Measurements from ENCODE around the gene SUSD6.
"Not testable (repeated sequence)": the region's sequence is repeated elsewhere in the genome, so short reads cannot be mapped to it uniquely, and the experiment has no call there.

SUSD6 gene

DNA sequence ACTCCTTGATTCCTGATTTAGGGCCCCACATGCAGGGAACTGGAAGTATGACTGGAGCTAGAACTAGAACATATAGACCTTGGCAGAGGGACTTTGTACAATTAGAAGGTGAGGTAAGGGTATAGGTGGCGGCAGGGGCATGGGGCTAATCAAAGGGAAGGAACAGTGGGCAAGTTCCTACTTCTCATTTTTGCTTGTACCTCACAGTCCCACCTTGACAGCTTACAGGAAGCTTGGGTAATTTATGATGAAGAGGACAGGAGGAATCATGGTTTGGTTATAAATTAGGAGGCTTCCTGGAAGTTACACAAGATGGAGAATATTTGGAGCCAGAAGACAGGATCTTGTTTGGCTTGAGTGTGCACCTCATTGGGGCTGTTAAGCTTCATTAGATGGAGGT lies 33.4 kb downstream of the SUSD6 start:
- Histone ChIP-seq H3K4me1 (ENCODE audit: low read length) (peaks cover 16% of the 10 kb centered on the region), H3K9ac (ENCODE audit: low read length) (no peak overlapping the region), H3F3A (ENCODE audit: insufficient read depth, low read length) (no peaks in the 10 kb centered on the region), H3K36me3 (replicated peaks; ENCODE audit: insufficient read depth, low read length) (no peaks in the 10 kb centered on the region), H3K27ac (ENCODE audit: low read length) (no peak overlapping the region), H3K27me3 (replicated peaks; ENCODE audit: insufficient read depth, low read length) (no peaks in the 10 kb centered on the region), H3K9me3 (replicated peaks; ENCODE audit: insufficient read depth, low read length) (no peaks in the 10 kb centered on the region), H4K20me1 (ENCODE audit: insufficient read depth, low read length) (no peaks in the 10 kb centered on the region), H3K79me2 (ENCODE audit: low read length) (peaks cover 92% of the 10 kb centered on the region), H3K4me2 (ENCODE audit: low read depth, low read length) (no peak overlapping the region), H3K4me3 (ENCODE audit: low read length) (no peak overlapping the region), H2AFZ (ENCODE audit: low read length) (no peak overlapping the region), H3K9me2 (replicated peaks; ENCODE audit: insufficient read depth, low read length) (no peaks in the 10 kb centered on the region)
- no peak for TF ChIP-seq EZH2 (optimal IDR thresholded peaks at IDR 0.05; ENCODE audit: low read depth, low read length)
- TF ChIP-seq EZH2phosphoT487 (IDR thresholded peaks at IDR 0.05; ENCODE audit: low read length): no peak
- TF ChIP-seq, protein P1, sequence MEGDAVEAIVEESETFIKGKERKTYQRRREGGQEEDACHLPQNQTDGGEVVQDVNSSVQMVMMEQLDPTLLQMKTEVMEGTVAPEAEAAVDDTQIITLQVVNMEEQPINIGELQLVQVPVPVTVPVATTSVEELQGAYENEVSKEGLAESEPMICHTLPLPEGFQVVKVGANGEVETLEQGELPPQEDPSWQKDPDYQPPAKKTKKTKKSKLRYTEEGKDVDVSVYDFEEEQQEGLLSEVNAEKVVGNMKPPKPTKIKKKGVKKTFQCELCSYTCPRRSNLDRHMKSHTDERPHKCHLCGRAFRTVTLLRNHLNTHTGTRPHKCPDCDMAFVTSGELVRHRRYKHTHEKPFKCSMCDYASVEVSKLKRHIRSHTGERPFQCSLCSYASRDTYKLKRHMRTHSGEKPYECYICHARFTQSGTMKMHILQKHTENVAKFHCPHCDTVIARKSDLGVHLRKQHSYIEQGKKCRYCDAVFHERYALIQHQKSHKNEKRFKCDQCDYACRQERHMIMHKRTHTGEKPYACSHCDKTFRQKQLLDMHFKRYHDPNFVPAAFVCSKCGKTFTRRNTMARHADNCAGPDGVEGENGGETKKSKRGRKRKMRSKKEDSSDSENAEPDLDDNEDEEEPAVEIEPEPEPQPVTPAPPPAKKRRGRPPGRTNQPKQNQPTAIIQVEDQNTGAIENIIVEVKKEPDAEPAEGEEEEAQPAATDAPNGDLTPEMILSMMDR (IDR thresholded peaks at IDR 0.05; ENCODE audit: low read length): no peak
- DNase-seq: no peak

DNA sequence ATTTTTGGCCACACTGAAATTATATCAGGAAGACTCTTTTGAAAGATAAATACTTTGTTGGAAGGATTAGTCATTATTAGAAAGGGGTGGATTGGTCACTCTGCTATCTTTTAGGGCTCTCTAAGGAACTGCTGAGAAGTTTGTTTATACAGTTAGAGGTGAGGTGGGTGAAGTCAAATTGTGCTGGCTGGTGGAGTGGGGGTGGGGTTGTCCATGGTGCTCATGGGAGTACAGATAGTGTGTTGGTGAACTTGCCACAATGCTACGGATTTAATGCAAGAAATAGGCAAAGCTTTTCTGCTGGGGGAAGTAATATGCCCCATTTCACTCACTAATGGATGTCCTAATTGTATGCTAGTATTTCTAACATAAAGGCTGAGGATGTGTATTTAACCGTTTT lies 35.8 kb downstream of the SUSD6 start:
- no peaks in the 10 kb centered on the region for H4K20me1 ChIP-seq (ENCODE audit: insufficient read depth, low read length)
- no peaks in the 10 kb centered on the region for H3K27me3 ChIP-seq (replicated peaks; ENCODE audit: insufficient read depth, low read length)
- H3K27ac ChIP-seq (ENCODE audit: low read length): no peak overlapping the region
- H3K9ac ChIP-seq (ENCODE audit: low read length): no peak overlapping the region
- H3K9me2 ChIP-seq (replicated peaks; ENCODE audit: insufficient read depth, low read length): no peaks in the 10 kb centered on the region
- H2AFZ ChIP-seq (ENCODE audit: low read length): no peak overlapping the region
- H3K4me3 ChIP-seq (ENCODE audit: low read length): no peak overlapping the region
- H3F3A ChIP-seq (ENCODE audit: insufficient read depth, low read length): no peaks in the 10 kb centered on the region
- H3K79me2 ChIP-seq (ENCODE audit: low read length): peaks cover 93% of the 10 kb centered on the region
- peaks cover 10% of the 10 kb centered on the region; the same call in 1 of the 2 replicates for H3K4me1 ChIP-seq (ENCODE audit: low read length)
- no peaks in the 10 kb centered on the region for H3K36me3 ChIP-seq (replicated peaks; ENCODE audit: insufficient read depth, low read length)
- DNase-seq: no peak
- TF ChIP-seq EZH2 (optimal IDR thresholded peaks at IDR 0.05; ENCODE audit: low read depth, low read length) (no peak), EZH2phosphoT487 (IDR thresholded peaks at IDR 0.05; ENCODE audit: low read length) (no peak)
- TF ChIP-seq, protein P1 (IDR thresholded peaks at IDR 0.05; ENCODE audit: low read length): no peak
- H3K4me2 ChIP-seq (ENCODE audit: low read depth, low read length): no peak overlapping the region
- no peaks in the 10 kb centered on the region for H3K9me3 ChIP-seq (replicated peaks; ENCODE audit: insufficient read depth, low read length)

DNA sequence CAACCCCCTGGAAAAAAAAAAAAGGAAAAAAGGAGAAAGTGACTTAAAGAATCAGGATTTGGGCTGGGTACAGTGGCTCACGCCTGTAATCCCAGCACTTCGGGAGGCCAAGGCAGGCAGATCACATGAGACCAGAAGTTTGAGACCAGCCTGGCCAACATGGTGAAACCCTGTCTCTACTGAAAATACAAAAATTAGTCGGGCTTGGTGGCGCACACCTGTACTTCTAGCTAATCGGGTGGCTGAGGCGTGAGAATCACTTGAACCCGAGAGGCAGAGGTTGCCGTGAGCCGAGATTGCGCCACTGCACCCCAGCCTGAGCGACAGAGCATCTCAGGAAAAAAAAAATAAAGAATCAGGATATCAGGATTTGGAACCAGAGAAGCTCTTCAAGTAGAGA lies 36.2 kb downstream of the SUSD6 start:
- H3K36me3 ChIP-seq (replicated peaks; ENCODE audit: insufficient read depth, low read length); H3F3A ChIP-seq (ENCODE audit: insufficient read depth, low read length); H3K9ac ChIP-seq (ENCODE audit: low read length); H3K27me3 ChIP-seq (replicated peaks; ENCODE audit: insufficient read depth, low read length); H3K9me3 ChIP-seq (replicated peaks; ENCODE audit: insufficient read depth, low read length); H3K4me3 ChIP-seq (ENCODE audit: low read length); H3K27ac ChIP-seq (ENCODE audit: low read length); H4K20me1 ChIP-seq (ENCODE audit: insufficient read depth, low read length); DNase-seq; H3K9me2 ChIP-seq (replicated peaks; ENCODE audit: insufficient read depth, low read length); H3K4me1 ChIP-seq (ENCODE audit: low read length); H2AFZ ChIP-seq (ENCODE audit: low read length): not testable (repeated sequence)
- peaks cover 93% of the 10 kb centered on the region for H3K79me2 ChIP-seq (ENCODE audit: low read length)
- peak overlapping the region; percentile 66; the same call in 1 of the 2 replicates for H3K4me2 ChIP-seq (ENCODE audit: low read depth, low read length)

DNA sequence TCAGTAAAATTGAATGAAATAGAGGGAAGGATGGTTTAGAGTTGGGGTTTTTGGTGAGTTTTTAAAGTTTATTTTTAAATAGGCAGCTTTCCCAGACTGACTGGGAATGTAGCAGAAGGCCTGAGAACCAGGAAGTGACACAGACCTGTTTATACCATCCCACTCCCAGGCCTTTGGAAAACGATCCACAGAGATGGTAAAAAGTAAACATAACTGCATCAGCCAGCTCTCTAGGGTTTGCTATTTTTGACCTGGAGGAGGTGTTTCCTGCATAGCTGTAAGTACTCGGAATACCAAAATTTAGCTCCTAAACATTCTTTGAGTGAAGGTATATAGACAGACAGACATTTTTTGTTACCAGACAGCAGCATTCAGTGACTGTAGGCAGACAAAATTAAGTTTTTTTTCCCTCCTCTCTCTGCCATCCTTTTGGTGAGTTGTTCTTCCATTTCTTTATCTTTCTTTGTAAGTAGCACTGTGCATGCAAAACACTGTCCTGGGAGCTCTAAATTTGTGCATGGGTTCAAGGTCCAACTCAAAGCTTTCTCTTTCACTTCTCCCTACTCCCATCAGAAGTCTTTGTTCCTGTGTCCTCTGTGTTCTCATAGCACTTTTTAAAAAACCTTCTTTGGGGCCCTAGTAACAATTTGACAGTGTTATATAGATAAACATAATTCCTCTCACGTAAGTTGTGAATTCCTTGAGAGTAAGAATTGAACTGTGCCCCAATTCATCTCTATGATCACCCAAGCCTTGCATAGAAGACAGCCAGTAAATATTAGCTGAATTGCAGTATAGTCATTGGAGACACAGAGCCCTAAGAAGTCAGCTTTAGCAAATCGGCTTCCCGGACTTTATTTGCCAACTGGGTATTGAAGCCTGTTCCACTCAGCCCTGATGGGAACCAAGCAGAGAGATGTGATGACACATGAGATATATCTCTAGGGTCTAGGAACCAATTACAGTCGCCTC lies 37.4 kb downstream of the SUSD6 start:
- no peak overlapping the region; the same call in 1 of the 2 replicates for H3K4me3 ChIP-seq (ENCODE audit: low read length)

More for the DNA sequence above, 37.4 kb downstream of the SUSD6 start:
- no peaks in the 10 kb centered on the region for H3F3A ChIP-seq (ENCODE audit: insufficient read depth, low read length)
- H3K9me3 ChIP-seq (replicated peaks; ENCODE audit: insufficient read depth, low read length): no peaks in the 10 kb centered on the region
- no peaks in the 10 kb centered on the region for H3K9me2 ChIP-seq (replicated peaks; ENCODE audit: insufficient read depth, low read length)
- no peaks in the 10 kb centered on the region for H3K36me3 ChIP-seq (replicated peaks; ENCODE audit: insufficient read depth, low read length)
- peaks cover 10% of the 10 kb centered on the region; the same call in 1 of the 2 replicates for H3K4me1 ChIP-seq (ENCODE audit: low read length)
- peak overlapping the region; percentile 66 for H3K4me2 ChIP-seq (ENCODE audit: low read depth, low read length)
- no peak overlapping the region; the same call in 1 of the 2 replicates for H3K9ac ChIP-seq (ENCODE audit: low read length)
- H3K27ac ChIP-seq (ENCODE audit: low read length): peak overlapping the region; percentile 43; the same call in 1 of the 2 replicates
- DNase-seq: peak; percentile 17
- peaks cover 93% of the 10 kb centered on the region for H3K79me2 ChIP-seq (ENCODE audit: low read length)
- H3K27me3 ChIP-seq (replicated peaks; ENCODE audit: insufficient read depth, low read length): no peaks in the 10 kb centered on the region
- TF ChIP-seq, protein P1 (IDR thresholded peaks at IDR 0.05; ENCODE audit: low read length): no peak
- TF ChIP-seq EZH2 (optimal IDR thresholded peaks at IDR 0.05; ENCODE audit: low read depth, low read length) (no peak), EZH2phosphoT487 (IDR thresholded peaks at IDR 0.05; ENCODE audit: low read length) (no peak)
- no peaks in the 10 kb centered on the region for H4K20me1 ChIP-seq (ENCODE audit: insufficient read depth, low read length)
- no peak overlapping the region for H2AFZ ChIP-seq (ENCODE audit: low read length)

All from MM.1S (cell line).